NCI-H2227 (cell line): ENCODE measurements around the gene PRR29.

ENCODE experiments used
- DNase-seq: peaks from one replicate; lab custom pipeline; 2025; ENCODE audit not compliant: unreplicated experiment; lab: John Stamatoyannopoulos, UW

Gene PRR29

DNA sequence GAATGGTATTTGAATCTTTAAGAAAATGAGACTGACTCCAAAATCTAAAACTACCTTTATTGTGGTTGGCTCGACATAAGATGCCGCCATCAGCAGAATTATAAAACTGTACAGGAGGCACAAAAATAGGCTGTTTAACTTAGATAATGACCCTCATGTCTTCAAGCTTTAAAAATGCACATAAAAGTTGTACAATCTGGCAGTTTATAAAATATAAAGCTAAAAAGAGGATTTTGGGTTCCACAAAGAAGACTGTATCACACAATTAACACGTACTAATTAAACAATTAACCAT is 40.9 kb downstream of the PRR29 start:
- no peak for DNase-seq

- no peak for DNase-seq
These were observed 42.1 kb downstream of the PRR29 start for GRCh38 chr17:64040206-64040605.

- DNase-seq = no peak
These were observed 43.8 kb downstream of the PRR29 start for GRCh38 chr17:64041912-64042311.

DNA sequence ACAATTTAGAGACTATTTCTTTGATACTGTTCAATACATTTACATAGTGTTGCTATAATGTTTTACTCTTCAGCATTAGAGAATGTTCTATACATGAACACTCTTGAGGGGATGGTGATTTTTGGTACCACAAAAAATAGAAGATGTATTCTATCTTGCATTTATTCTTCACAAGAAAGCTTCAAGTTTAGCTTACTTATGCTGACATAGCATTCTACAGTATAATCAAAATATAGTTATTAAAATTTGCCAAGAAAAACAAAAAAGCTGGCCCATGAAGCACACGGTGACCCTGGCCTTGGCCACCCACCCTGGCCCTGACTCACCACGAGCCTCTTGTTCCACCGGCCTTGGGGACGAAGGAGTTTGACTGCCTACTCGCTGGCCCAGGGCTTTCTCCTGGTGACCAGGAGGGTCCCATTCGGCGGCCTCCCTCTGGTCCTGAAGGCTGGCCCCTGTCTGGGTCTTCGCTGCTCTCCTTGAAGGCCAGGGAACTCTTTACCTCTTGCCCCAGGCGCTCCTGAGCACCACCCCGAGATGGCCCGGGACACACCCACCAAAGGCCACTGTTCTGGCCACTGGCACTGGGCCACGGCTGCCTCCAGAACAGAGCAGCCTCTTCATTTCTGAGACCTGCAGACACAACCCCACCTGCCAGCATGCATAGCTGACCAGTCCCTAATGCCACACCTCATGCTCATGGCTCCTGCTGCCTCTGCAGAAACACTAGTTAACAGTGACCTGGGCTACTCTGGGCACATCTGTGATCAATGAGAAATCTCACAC is 44.7 kb downstream of the PRR29 start:
- DNase-seq = no peak

- DNase-seq = no peak
These were observed 47.0 kb downstream of the PRR29 start for GRCh38 chr17:64045176-64045575.

- no peak for DNase-seq
These were observed 50.7 kb downstream of the PRR29 start for GRCh38 chr17:64048805-64049204.

GRCh38 chr17:64051153-64051552 is 53.0 kb downstream of the PRR29 start:
- DNase-seq = no peak

GRCh38 chr17:64053101-64053500 is 55.0 kb downstream of the PRR29 start:
- no peak for DNase-seq
